SK-N-MC (cell line): ENCODE data around the gene SOX1.

Source experiments
- EZH2 ChIP-seq: fragments of 200-600 bp; sonication (generic); IDR thresholded peaks from one replicate; pipeline ENCODE4 v1.6.1; 2017; ENCODE audit warnings: antibody characterized with exemption
- FOXP2 ChIP-seq: optimal IDR thresholded peaks from 2 replicates; pipeline ENCODE3; 2011; ENCODE audit warnings: mild to moderate bottlenecking, moderate library complexity; ENCODE audit not compliant: insufficient read depth; ENCODE audit errors: extremely low read length, control extremely low read depth
- POLR2AphosphoS5 ChIP-seq: IDR thresholded peaks from 2 replicates; pipeline ENCODE4 v1.6.1; 2012; ENCODE audit warnings: mild to moderate bottlenecking, low read depth, low read length, borderline replicate concordance

GRCh38 chr13:112024577-112024976 lies 42.4 kb upstream of the SOX1 start:
- no peak for TF ChIP-seq EZH2
- TF ChIP-seq POLR2AphosphoS5, result no peak
- no peak for TF ChIP-seq FOXP2
